ENCODE measurements around the gene ANKFN1.

The ANKFN1 gene

DNA sequence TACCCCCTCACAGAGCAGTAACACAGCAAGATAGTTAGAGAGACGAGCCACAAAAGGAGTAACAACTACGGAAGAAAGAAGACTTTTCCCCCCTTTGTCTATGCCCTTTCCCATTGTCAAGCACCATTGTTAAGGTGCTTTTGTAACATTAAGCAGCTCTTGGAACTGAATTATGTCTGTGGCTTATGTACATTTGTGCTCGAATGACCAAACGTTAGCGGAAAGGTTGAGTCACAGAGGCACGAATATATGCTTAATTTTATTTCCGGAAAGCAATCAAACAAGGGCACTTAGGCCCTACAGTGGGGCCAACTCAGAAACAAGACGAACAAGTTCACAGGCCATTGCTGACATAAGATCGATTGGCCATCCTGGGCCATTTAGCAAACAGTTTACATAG is 109.5 kb downstream of the ANKFN1 start:
- no peaks in the 10 kb centered on the region for H3K9me3 ChIP-seq (ENCODE audit: insufficient read depth, low read length)
- H3K9ac ChIP-seq (ENCODE audit: low read length), result no peak overlapping the region
- no peak for TF ChIP-seq EZH2phosphoT487 (conservative IDR thresholded peaks at IDR 0.05; ENCODE audit: low read length)
- TF ChIP-seq, protein P1, sequence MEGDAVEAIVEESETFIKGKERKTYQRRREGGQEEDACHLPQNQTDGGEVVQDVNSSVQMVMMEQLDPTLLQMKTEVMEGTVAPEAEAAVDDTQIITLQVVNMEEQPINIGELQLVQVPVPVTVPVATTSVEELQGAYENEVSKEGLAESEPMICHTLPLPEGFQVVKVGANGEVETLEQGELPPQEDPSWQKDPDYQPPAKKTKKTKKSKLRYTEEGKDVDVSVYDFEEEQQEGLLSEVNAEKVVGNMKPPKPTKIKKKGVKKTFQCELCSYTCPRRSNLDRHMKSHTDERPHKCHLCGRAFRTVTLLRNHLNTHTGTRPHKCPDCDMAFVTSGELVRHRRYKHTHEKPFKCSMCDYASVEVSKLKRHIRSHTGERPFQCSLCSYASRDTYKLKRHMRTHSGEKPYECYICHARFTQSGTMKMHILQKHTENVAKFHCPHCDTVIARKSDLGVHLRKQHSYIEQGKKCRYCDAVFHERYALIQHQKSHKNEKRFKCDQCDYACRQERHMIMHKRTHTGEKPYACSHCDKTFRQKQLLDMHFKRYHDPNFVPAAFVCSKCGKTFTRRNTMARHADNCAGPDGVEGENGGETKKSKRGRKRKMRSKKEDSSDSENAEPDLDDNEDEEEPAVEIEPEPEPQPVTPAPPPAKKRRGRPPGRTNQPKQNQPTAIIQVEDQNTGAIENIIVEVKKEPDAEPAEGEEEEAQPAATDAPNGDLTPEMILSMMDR (IDR thresholded peaks at IDR 0.05; ENCODE audit: insufficient read depth, low read length, poor library complexity, severe bottlenecking), result no peak
- H3K36me3 ChIP-seq (ENCODE audit: low read length), result no peaks in the 10 kb centered on the region
- H4K20me1 ChIP-seq (ENCODE audit: low read depth, low read length), result no peaks in the 10 kb centered on the region
- no peaks in the 10 kb centered on the region for H3F3A ChIP-seq (ENCODE audit: insufficient read depth)
- H3K4me2 ChIP-seq (ENCODE audit: low read depth, low read length, poor library complexity, severe bottlenecking), result no peak overlapping the region
- H3K9me2 ChIP-seq (replicated peaks; ENCODE audit: insufficient read depth, low read length), result no peaks in the 10 kb centered on the region
- no peak overlapping the region for H3K27ac ChIP-seq (ENCODE audit: low read depth, low read length)
- H3K27me3 ChIP-seq (ENCODE audit: low read length), result no peaks in the 10 kb centered on the region
- H3K79me2 ChIP-seq (ENCODE audit: insufficient read depth, low read length), result no peaks in the 10 kb centered on the region
- no peak overlapping the region for H3K4me3 ChIP-seq (ENCODE audit: insufficient read depth, low read length, poor library complexity, severe bottlenecking)
- no peak overlapping the region for H2AFZ ChIP-seq (ENCODE audit: low read depth, low read length, severe bottlenecking)

DNA sequence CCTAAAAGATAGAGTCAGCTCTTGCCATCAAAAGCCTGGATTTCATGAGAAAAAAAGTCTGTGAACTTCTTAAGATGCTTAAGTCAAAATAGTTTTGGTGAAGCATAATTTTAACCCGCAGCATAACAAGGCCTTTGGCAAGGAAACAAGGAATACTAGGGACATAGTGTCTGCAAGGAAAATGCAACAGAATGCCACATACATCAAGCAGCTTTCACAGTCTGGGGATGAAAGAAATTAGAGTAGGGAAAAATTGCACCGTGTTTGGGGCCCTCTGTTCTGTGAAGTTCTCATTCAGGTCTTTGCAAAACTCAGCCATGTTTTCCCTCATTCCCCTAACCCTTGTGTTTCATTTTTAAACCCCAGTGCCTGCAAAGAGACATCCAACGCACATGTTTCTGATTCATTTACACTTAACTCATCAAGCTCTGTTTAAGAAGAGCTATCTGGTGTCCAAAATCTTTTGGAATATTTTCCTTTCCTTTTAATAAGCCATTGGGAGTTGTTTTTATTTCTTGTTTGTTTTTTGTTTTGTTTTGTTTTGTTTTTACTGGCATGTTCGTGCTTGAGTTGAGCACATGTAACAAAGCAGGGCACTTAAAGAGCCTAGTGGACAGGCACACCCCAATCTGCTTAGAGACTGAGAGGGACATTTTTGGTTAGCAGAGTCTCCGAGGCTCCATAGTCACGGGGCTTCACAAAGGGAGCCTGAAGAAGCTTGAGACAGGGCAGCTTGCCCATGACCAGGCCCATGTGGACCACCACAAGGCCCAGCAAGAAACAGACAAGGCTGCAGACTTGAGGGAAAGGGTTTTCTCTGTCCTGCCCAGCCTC is 116.5 kb downstream of the ANKFN1 start:
- H2AFZ ChIP-seq (ENCODE audit: low read depth, low read length, severe bottlenecking), result no peak overlapping the region
- no peak overlapping the region for H3K9ac ChIP-seq (ENCODE audit: low read length)
- no peaks in the 10 kb centered on the region for H3K9me2 ChIP-seq (replicated peaks; ENCODE audit: insufficient read depth, low read length)
- H3K4me3 ChIP-seq (ENCODE audit: insufficient read depth, low read length, poor library complexity, severe bottlenecking), result no peak overlapping the region
- no peak overlapping the region for H3K4me2 ChIP-seq (ENCODE audit: low read depth, low read length, poor library complexity, severe bottlenecking)
- no peaks in the 10 kb centered on the region for H3F3A ChIP-seq (ENCODE audit: insufficient read depth)
- H3K27me3 ChIP-seq (ENCODE audit: low read length), result no peaks in the 10 kb centered on the region
- no peaks in the 10 kb centered on the region for H3K9me3 ChIP-seq (ENCODE audit: insufficient read depth, low read length)
- H3K36me3 ChIP-seq (ENCODE audit: low read length), result no peaks in the 10 kb centered on the region
- no peaks in the 10 kb centered on the region for H3K79me2 ChIP-seq (ENCODE audit: insufficient read depth, low read length)
- H3K27ac ChIP-seq (ENCODE audit: low read depth, low read length), result no peak overlapping the region
- no peak for TF ChIP-seq EZH2phosphoT487 (conservative IDR thresholded peaks at IDR 0.05; ENCODE audit: low read length)
- TF ChIP-seq, protein P1 (IDR thresholded peaks at IDR 0.05; ENCODE audit: insufficient read depth, low read length, poor library complexity, severe bottlenecking), result no peak
- no peaks in the 10 kb centered on the region for H4K20me1 ChIP-seq (ENCODE audit: low read depth, low read length)

DNA sequence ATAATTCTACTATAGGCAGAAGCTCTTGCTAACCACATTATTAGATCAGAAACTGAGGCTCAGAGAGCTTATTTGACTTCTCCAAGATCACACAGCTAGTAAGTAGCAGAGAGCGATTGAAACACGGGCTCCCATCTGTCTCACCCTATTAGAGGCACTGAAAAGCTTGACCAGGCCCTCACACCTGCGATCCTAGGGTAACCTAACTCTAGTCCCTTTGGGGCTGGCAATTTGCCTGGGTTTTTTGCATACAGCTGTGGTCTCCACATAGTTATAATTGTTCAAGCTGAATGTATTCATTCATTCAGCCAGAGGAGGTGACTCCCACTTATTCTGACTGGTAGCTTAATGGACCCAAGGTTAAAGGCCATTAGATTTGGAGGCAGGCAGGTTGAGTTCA is 121.2 kb downstream of the ANKFN1 start:
- TF ChIP-seq, protein P1 (IDR thresholded peaks at IDR 0.05; ENCODE audit: insufficient read depth, low read length, poor library complexity, severe bottlenecking), result no peak
- TF ChIP-seq EZH2phosphoT487 (conservative IDR thresholded peaks at IDR 0.05; ENCODE audit: low read length), result no peak
- H4K20me1 ChIP-seq (ENCODE audit: low read depth, low read length), result no peaks in the 10 kb centered on the region
- no peaks in the 10 kb centered on the region for H3F3A ChIP-seq (ENCODE audit: insufficient read depth)
- H2AFZ ChIP-seq (ENCODE audit: low read depth, low read length, severe bottlenecking), result no peak overlapping the region
- no peaks in the 10 kb centered on the region for H3K36me3 ChIP-seq (ENCODE audit: low read length)
- no peak overlapping the region for H3K4me3 ChIP-seq (ENCODE audit: insufficient read depth, low read length, poor library complexity, severe bottlenecking)
- no peaks in the 10 kb centered on the region for H3K9me3 ChIP-seq (ENCODE audit: insufficient read depth, low read length)
- H3K4me2 ChIP-seq (ENCODE audit: low read depth, low read length, poor library complexity, severe bottlenecking), result no peak overlapping the region
- no peak overlapping the region for H3K9ac ChIP-seq (ENCODE audit: low read length)
- no peaks in the 10 kb centered on the region for H3K9me2 ChIP-seq (replicated peaks; ENCODE audit: insufficient read depth, low read length)
- no peaks in the 10 kb centered on the region for H3K79me2 ChIP-seq (ENCODE audit: insufficient read depth, low read length)
- H3K27me3 ChIP-seq (ENCODE audit: low read length), result no peaks in the 10 kb centered on the region
- H3K27ac ChIP-seq (ENCODE audit: low read depth, low read length), result no peak overlapping the region

All from SU-DHL-6 (cell line).